ENCODE results near the gene NUP214. TPM values are rescaled to one million over a fixed set of nuclear protein-coding genes. Genes with fewer than 3 reads are reported as not detected.
"Not testable (repeated sequence)": the region's sequence is repeated elsewhere in the genome, so short reads cannot be mapped to it uniquely, and the experiment has no call there.

Gene NUP214
- total and polyA plus RNA-seq, 2 experiments from 2014 or later: 14.7 to 29.0 TPM

DNA sequence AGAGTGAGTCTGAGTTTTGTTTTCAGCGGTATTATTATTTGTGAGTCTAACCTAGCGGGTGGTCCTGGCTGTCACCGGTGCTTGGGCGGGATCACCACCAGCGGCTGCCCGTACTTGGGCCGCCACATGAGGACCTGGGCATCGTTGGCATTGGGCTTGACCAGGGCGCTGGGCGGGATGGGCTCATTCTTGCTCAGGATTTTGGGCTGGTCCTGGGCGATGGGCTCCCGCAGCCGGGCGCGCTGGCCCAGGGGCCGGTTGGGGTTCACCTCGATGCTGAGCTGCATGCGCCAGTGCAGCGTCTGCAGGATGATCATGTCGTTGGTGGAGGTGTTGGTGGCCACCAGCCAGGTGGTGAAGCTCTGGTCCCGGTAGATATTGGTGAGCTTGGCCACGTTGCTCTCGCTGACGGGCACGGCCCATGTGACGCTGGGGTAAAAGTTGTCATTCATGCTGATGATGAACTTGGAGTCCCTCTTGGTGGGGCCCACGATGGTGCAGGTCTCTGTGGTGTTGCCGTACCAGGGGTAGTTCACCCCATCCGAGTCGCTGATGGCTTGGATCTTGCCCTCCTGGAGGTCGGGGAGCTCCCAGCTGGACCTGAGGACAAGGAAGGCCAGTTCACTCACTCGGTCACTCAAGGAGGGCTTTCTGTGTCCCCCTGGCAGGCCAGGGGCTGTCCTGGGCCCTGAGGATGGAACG lies 135.5 kb downstream of the NUP214 start:
- Histone ChIP-seq H3K36me3 (peaks cover 15% of the 10 kb centered on the region), H3K27me3 (no peaks in the 10 kb centered on the region), H3K4me3 (no peak overlapping the region), H3K27ac (no peak overlapping the region), H3K9me3 (ENCODE audit: low read depth) (no peaks in the 10 kb centered on the region), H3K4me1 (ENCODE audit: low read depth) (no peaks in the 10 kb centered on the region)
- DNase-seq (ENCODE audit: low read depth in 1 of 2, low spot score in 1 of 2): no peak
- TF ChIP-seq, protein P1, sequence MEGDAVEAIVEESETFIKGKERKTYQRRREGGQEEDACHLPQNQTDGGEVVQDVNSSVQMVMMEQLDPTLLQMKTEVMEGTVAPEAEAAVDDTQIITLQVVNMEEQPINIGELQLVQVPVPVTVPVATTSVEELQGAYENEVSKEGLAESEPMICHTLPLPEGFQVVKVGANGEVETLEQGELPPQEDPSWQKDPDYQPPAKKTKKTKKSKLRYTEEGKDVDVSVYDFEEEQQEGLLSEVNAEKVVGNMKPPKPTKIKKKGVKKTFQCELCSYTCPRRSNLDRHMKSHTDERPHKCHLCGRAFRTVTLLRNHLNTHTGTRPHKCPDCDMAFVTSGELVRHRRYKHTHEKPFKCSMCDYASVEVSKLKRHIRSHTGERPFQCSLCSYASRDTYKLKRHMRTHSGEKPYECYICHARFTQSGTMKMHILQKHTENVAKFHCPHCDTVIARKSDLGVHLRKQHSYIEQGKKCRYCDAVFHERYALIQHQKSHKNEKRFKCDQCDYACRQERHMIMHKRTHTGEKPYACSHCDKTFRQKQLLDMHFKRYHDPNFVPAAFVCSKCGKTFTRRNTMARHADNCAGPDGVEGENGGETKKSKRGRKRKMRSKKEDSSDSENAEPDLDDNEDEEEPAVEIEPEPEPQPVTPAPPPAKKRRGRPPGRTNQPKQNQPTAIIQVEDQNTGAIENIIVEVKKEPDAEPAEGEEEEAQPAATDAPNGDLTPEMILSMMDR (IDR thresholded peaks at IDR 0.05; ENCODE audit: low read depth, low read length): no peak

DNA sequence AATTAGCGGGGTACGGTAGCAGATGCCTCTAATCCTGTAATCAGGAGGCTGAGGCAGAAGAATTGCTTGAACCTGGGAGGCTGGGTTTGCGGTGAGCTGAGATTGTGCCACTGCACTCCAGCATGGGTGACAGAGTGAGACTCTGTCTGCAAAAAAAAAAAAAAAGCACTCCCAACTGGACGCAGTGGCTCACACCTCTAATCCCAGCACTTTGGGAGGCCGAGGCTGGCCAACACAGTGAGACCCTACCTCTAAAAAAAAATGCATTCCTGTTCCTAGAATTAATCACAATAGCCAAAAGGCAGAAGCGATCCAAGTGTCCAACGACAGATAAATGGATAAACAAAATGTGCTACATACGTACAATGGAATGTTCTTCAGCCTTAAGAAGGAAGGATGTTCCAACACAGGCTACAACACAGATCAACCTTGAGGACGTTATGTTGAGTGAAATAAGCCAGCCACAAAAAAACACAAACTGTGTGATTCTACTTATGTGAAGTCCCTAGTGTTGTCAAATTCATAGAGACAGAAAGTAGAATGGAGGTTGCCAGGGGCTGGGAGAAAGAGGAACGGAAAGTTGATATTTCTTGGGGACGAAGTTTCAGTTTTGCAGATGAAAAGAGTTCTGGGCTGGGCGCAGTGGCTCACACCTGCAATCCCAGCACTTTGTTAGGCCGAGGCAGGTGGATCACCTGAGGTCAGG lies 137.1 kb downstream of the NUP214 start:
- H3K36me3 ChIP-seq: peaks cover 15% of the 10 kb centered on the region
- H3K4me1 ChIP-seq (ENCODE audit: low read depth): no peaks in the 10 kb centered on the region
- H3K27me3 ChIP-seq: no peaks in the 10 kb centered on the region
- no peak for DNase-seq (ENCODE audit: low read depth in 1 of 2, low spot score in 1 of 2)
- TF ChIP-seq, protein P1 (IDR thresholded peaks at IDR 0.05; ENCODE audit: low read depth, low read length): no peak
- H3K4me3 ChIP-seq: no peak overlapping the region
- H3K27ac ChIP-seq: no peak overlapping the region
- no peaks in the 10 kb centered on the region for H3K9me3 ChIP-seq (ENCODE audit: low read depth)

DNA sequence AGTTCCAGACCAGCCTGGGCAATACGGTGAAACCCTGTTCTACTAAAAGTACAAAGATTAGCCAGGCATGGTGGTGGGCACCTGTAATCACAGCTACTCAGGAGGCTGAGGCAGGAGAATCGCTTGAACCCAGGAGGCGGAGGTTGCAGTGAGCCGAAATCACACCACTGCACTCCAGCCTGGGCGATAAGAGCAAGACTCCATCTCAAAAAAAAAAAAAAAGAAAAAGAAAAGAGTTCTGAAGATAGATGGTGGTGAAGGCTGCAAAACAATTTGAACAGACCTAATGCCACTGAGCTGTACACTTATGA lies 137.6 kb downstream of the NUP214 start:
- not testable (repeated sequence) for DNase-seq (ENCODE audit: low read depth in 1 of 2, low spot score in 1 of 2); H3K4me1 ChIP-seq (ENCODE audit: low read depth); H3K4me3 ChIP-seq; H3K9me3 ChIP-seq (ENCODE audit: low read depth); H3K27me3 ChIP-seq; H3K27ac ChIP-seq
- H3K36me3 ChIP-seq: peaks cover 15% of the 10 kb centered on the region

DNA sequence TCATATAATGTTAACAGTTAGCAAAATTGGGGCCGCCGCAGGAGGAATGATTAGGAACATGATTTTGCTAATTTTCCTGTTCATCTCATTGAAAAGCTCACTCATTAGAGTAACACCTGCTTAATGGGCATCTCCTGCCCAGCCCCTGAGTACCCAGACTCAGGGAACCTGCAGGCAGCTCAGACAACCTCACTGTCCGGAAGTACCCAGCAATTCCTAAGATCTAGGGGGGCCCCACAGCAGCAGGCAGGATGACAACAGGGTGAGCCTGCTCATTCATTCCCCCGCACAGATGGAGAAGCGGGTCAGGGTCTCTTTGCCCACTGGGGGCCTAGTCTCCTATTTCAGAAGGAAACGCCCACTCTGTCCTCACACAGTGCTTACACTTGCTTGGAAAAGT lies 138.3 kb downstream of the NUP214 start:
- Histone ChIP-seq H3K4me3 (no peak overlapping the region), H3K9me3 (ENCODE audit: low read depth) (no peaks in the 10 kb centered on the region), H3K4me1 (ENCODE audit: low read depth) (peaks cover under 1% of the 10 kb centered on the region), H3K27me3 (no peaks in the 10 kb centered on the region), H3K36me3 (peaks cover 15% of the 10 kb centered on the region), H3K27ac (peak overlapping the region; percentile 39)
- DNase-seq (ENCODE audit: low read depth in 1 of 2, low spot score in 1 of 2): no peak
- TF ChIP-seq, protein P1 (IDR thresholded peaks at IDR 0.05; ENCODE audit: low read depth, low read length): no peak

DNA sequence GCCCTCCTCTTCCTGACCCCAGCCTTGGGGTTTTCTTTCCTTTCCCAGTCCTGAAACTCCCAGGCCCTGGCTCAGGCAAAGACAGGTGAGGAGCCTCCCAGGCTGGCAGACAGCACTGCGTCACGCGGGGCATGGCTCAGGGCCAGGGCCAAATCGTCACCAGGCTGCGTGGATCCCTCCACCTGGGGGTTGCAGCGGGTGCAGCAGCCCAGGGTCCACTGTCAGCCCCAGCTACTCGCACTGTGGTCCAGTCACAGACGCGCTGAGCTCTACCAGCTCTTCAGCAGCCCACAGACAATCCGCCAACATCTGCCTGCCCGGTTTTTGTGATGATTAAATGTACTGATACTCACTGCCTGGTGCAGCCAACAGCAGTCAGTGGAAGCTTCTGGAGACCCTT lies 138.8 kb downstream of the NUP214 start:
- TF ChIP-seq, protein P1 (IDR thresholded peaks at IDR 0.05; ENCODE audit: low read depth, low read length): no peak
- DNase-seq (ENCODE audit: low read depth in 1 of 2, low spot score in 1 of 2): no peak
- Histone ChIP-seq H3K36me3 (peaks cover 15% of the 10 kb centered on the region), H3K9me3 (ENCODE audit: low read depth) (no peaks in the 10 kb centered on the region), H3K27ac (peak overlapping the region; percentile 39), H3K4me1 (ENCODE audit: low read depth) (peaks cover 6% of the 10 kb centered on the region), H3K27me3 (no peaks in the 10 kb centered on the region), H3K4me3 (no peak overlapping the region)

Measured in cardiac muscle cell (in vitro differentiated cells and primary cell).